Liver (tissue), 9 donors: ENCODE measurements around the gene TBX6. TPM values are rescaled to one million over a fixed set of nuclear protein-coding genes. Genes with fewer than 3 reads are reported as not detected.
A peak's percentile ranks its signal among the peaks of the same experiment; 100 is the strongest.

Source experiments
- DNase-seq: peaks from one replicate; pipeline ENCODE4 v3.0.0-alpha.2; 2017; ENCODE audit warnings: low spot score
- H3K27ac ChIP-seq, 2 donors: one replicate each; pipeline ENCODE4 v1.7.0; 2013; ENCODE audit warnings: inconsistent platforms in 2 of 2, low read length in 2 of 2, control low read depth in 1 of 2, low read depth in 1 of 2, mild to moderate bottlenecking in 1 of 2
- H3K27me3 ChIP-seq, 4 donors: one replicate each; pipeline versions ENCODE4 v1.6.1 to v1.7.0; 2013; ENCODE audit warnings: low read length in 3 of 4, inconsistent platforms in 1 of 4, mild to moderate bottlenecking in 1 of 4, moderate library complexity in 1 of 4; ENCODE audit not compliant: control insufficient read depth in 4 of 4, insufficient read depth in 4 of 4
- H3K36me3 ChIP-seq, 4 donors: one replicate each; pipeline versions ENCODE4 v1.6.1 to v1.7.0; 2013; ENCODE audit warnings: low read length in 3 of 4, mild to moderate bottlenecking in 3 of 4, low read depth in 1 of 4, moderate library complexity in 1 of 4; ENCODE audit not compliant: control insufficient read depth in 4 of 4, insufficient read depth in 3 of 4
- H3K4me1 ChIP-seq, 4 donors: one replicate each; pipeline versions ENCODE4 v1.6.1 to v1.7.0; 2013; ENCODE audit warnings: low read length in 3 of 4, mild to moderate bottlenecking in 3 of 4, moderate library complexity in 1 of 4; ENCODE audit not compliant: control insufficient read depth in 4 of 4, insufficient read depth in 4 of 4
- H3K4me3 ChIP-seq, 3 donors: one replicate each; pipeline versions ENCODE4 v1.6.1 to v1.7.0; 2013; ENCODE audit warnings: low read length in 3 of 3, control low read depth in 1 of 3, low read depth in 1 of 3, mild to moderate bottlenecking in 1 of 3
- H3K9ac ChIP-seq, 2 donors: one replicate each; pipeline ENCODE4 v1.7.0; 2013; ENCODE audit warnings: low read length in 2 of 2, mild to moderate bottlenecking in 2 of 2, moderate library complexity in 2 of 2, control low read depth in 1 of 2, low read depth in 1 of 2
- H3K9me3 ChIP-seq, 4 donors: one replicate each; pipeline versions ENCODE4 v1.6.1 to v1.7.0; 2013; ENCODE audit warnings: low read length in 3 of 4; ENCODE audit not compliant: control insufficient read depth in 4 of 4
- EGR1 ChIP-seq, 2 donors: IDR thresholded peaks; 2 replicates each; pipeline ENCODE4 v1.6.1; 2016 to 2018; ENCODE audit warnings: antibody characterized with exemption in 2 of 2, low read depth in 2 of 2
- FOXA1 ChIP-seq: IDR thresholded peaks from 2 replicates; pipeline ENCODE4 v1.6.1; 2016; ENCODE audit warnings: antibody characterized with exemption
- FOXA2 ChIP-seq: IDR thresholded peaks from 2 replicates; pipeline ENCODE4 v1.6.1; 2016; ENCODE audit warnings: antibody characterized with exemption
- GABPA ChIP-seq, 2 donors: IDR thresholded peaks in 1 of 2; conservative IDR thresholded peaks in 1 of 2; 2 replicates each; pipeline ENCODE4 v1.6.1; 2016; ENCODE audit warnings: antibody characterized with exemption in 2 of 2, mild to moderate bottlenecking in 1 of 2, moderate library complexity in 1 of 2
- HNF4A ChIP-seq, 2 donors: conservative IDR thresholded peaks; 2 replicates each; pipeline ENCODE4 v1.6.1; 2016; ENCODE audit warnings: antibody characterized with exemption in 2 of 2, mild to moderate bottlenecking in 2 of 2
- HNF4G ChIP-seq: IDR thresholded peaks from 2 replicates; pipeline ENCODE4 v1.6.1; 2016; ENCODE audit warnings: antibody characterized with exemption
- JUND ChIP-seq, 2 donors: IDR thresholded peaks; 2 replicates each; pipeline ENCODE4 v1.6.1; 2016; ENCODE audit warnings: antibody characterized with exemption in 2 of 2
- NR2F2 ChIP-seq: IDR thresholded peaks from 2 replicates; pipeline ENCODE4 v1.6.1; 2016; ENCODE audit warnings: antibody characterized with exemption
- RAD21 ChIP-seq, 2 donors: IDR thresholded peaks; 2 replicates each; pipeline ENCODE4 v1.6.1; 2016; ENCODE audit warnings: antibody characterized with exemption in 2 of 2, mild to moderate bottlenecking in 2 of 2
- REST ChIP-seq: IDR thresholded peaks from 2 replicates; pipeline ENCODE4 v1.6.1; 2016; ENCODE audit warnings: antibody characterized with exemption, mild to moderate bottlenecking
- RXRA ChIP-seq, 2 donors: IDR thresholded peaks; 2 replicates each; pipeline ENCODE4 v1.6.1; 2017 to 2018; ENCODE audit warnings: antibody characterized with exemption in 2 of 2, mild to moderate bottlenecking in 1 of 2
- SP1 ChIP-seq: IDR thresholded peaks from 2 replicates; pipeline ENCODE4 v1.6.1; 2018; ENCODE audit warnings: antibody characterized with exemption, mild to moderate bottlenecking
- TAF1 ChIP-seq: conservative IDR thresholded peaks from 2 replicates; pipeline ENCODE4 v1.6.1; 2016; ENCODE audit warnings: antibody characterized with exemption, mild to moderate bottlenecking
- YY1 ChIP-seq: IDR thresholded peaks from 2 replicates; pipeline ENCODE4 v1.6.1; 2016; ENCODE audit warnings: antibody characterized with exemption, mild to moderate bottlenecking
- WGBS: extraction: QIAGEN DNeasy Blood & Tissue Kit; methylation state at CpG from one replicate; pipeline ENCODE4 v1.1.7; 2013; 5-methylcytosine and 5-hydroxymethylcytosine counted together
- polyA plus RNA-seq, 2 donors: library from polyadenylated mRNA; stranded (reverse) in 1 of 2; unstranded in 1 of 2; fragments of 200-250 nt in 1 of 2; fragments of >200 nt in 1 of 2; fragmentation: Nextera tagmentation in 1 of 2; extraction: Ambion mirVana in 1 of 2; gene quantifications; one replicate each; pipeline versions ENCODE4 v1.2.1 to v1.2.3, GENCODE V29; 2013 to 2015
- total RNA-seq, 2 donors: library from RNA; depleted of rRNA; stranded (reverse); fragments of >200 nt; gene quantifications; one replicate each; pipeline ENCODE4 v1.2.3, GENCODE V29; 2014
- TF ChIP-seq, protein P1 (sequence below): fragments of 150-350 bp; IDR thresholded peaks from 2 replicates; pipeline ENCODE4 v1.5.1; 2017; ENCODE audit warnings: improper control_type of control experiment, low read depth, low read length; ENCODE audit not compliant: missing input control
- TF ChIP-seq, protein P2 (sequence below): IDR thresholded peaks from 2 replicates; pipeline ENCODE4 v1.6.1; 2016; ENCODE audit warnings: antibody characterized with exemption
- TF ChIP-seq, protein P3 (sequence below): IDR thresholded peaks from 2 replicates; pipeline ENCODE4 v1.6.1; 2016; ENCODE audit warnings: antibody characterized with exemption
- donor health status: healthy.
- donor health status: healthy.
- donor health status: healthy.
- donor health status: healthy.
- donor health status: healthy.

The TBX6 gene
- total and polyA plus RNA-seq, 4 donors = 0.09 to 0.26 (median 0.18) TPM

- TF ChIP-seq HNF4G (no peak), FOXA2 (no peak), RXRA (IDR thresholded peaks at IDR 0.05) (peak in 1 of 2 donors; percentile 10), NR2F2 (no peak), GABPA (IDR thresholded peaks at IDR 0.05 in 1 of 2, conservative IDR thresholded peaks at IDR 0.05 in 1 of 2) (no peak), RAD21 (IDR thresholded peaks at IDR 0.05) (peak; percentile 59 to 69), JUND (IDR thresholded peaks at IDR 0.05) (no peak), FOXA1 (no peak), EGR1 (IDR thresholded peaks at IDR 0.05; ENCODE audit: low read depth in 2 of 2) (no peak)
- TF ChIP-seq, protein P1, sequence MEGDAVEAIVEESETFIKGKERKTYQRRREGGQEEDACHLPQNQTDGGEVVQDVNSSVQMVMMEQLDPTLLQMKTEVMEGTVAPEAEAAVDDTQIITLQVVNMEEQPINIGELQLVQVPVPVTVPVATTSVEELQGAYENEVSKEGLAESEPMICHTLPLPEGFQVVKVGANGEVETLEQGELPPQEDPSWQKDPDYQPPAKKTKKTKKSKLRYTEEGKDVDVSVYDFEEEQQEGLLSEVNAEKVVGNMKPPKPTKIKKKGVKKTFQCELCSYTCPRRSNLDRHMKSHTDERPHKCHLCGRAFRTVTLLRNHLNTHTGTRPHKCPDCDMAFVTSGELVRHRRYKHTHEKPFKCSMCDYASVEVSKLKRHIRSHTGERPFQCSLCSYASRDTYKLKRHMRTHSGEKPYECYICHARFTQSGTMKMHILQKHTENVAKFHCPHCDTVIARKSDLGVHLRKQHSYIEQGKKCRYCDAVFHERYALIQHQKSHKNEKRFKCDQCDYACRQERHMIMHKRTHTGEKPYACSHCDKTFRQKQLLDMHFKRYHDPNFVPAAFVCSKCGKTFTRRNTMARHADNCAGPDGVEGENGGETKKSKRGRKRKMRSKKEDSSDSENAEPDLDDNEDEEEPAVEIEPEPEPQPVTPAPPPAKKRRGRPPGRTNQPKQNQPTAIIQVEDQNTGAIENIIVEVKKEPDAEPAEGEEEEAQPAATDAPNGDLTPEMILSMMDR = peak; percentile 30
Observed at GRCh38 chr16:30063893-30064728, 27.6 kb downstream of the TBX6 start (continued).

DNA sequence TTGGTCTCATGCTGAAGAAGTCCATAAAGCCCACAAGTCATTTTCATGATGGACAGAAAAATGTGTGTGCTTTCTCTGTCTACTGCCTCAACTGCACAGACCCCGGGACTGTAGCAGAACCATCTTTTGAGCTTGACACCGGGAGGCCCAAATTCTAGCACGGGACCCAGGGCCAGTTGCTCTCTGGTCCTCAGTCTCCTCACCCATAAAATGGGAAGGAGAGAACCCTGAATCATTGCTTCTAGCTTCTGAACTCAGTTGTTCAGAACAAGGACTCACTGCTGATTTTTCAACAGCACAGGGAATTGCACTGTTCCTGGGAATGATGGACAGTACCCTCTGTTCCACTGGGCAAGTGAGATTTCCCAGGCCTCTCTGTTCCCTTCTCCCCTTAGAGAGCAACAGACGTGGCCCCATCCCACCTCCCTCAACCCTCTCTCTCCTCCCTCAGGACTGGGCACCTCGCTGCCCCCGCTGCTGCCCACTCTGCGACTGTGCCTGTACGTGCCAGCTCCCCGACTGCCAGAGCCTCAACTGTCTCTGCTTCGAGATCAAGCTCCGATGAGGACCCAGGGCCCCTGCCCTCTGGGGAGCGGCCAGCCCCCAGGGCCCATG, 28.3 kb downstream of the TBX6 start:
- DNase-seq = no peak
- Histone ChIP-seq H3K9me3 (no peaks in the 10 kb centered on the region), H3K9ac (peak overlapping the region in 1 of 2 donors; percentile 98), H3K27ac (peak overlapping the region; percentile 99 to 100), H3K4me3 (peak overlapping the region in 1 of 3 donors; percentile 74), H3K4me1 (peaks cover 0 to 20% (median 13%) of the 10 kb centered on the region in 4 donors), H3K36me3 (peaks cover under 1 to 8% (median 7%) of the 10 kb centered on the region in 4 donors), H3K27me3 (no peaks in the 10 kb centered on the region)
- no peak for TF ChIP-seq RXRA (IDR thresholded peaks at IDR 0.05)
- TF ChIP-seq YY1 = no peak
- no peak for TF ChIP-seq TAF1
- TF ChIP-seq, protein P2, sequence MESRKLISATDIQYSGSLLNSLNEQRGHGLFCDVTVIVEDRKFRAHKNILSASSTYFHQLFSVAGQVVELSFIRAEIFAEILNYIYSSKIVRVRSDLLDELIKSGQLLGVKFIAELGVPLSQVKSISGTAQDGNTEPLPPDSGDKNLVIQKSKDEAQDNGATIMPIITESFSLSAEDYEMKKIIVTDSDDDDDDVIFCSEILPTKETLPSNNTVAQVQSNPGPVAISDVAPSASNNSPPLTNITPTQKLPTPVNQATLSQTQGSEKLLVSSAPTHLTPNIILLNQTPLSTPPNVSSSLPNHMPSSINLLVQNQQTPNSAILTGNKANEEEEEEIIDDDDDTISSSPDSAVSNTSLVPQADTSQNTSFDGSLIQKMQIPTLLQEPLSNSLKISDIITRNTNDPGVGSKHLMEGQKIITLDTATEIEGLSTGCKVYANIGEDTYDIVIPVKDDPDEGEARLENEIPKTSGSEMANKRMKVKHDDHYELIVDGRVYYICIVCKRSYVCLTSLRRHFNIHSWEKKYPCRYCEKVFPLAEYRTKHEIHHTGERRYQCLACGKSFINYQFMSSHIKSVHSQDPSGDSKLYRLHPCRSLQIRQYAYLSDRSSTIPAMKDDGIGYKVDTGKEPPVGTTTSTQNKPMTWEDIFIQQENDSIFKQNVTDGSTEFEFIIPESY = no peak
- no peak for TF ChIP-seq REST
- TF ChIP-seq FOXA1 = no peak
- TF ChIP-seq, protein P1 = no peak
- no peak for TF ChIP-seq SP1
- TF ChIP-seq JUND (IDR thresholded peaks at IDR 0.05) = no peak
- no peak for TF ChIP-seq NR2F2
- no peak for TF ChIP-seq HNF4G
- TF ChIP-seq, protein P3, sequence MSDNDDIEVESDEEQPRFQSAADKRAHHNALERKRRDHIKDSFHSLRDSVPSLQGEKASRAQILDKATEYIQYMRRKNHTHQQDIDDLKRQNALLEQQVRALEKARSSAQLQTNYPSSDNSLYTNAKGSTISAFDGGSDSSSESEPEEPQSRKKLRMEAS = no peak
- TF ChIP-seq EGR1 (IDR thresholded peaks at IDR 0.05; ENCODE audit: low read depth in 2 of 2) = no peak
- TF ChIP-seq HNF4A (conservative IDR thresholded peaks at IDR 0.05) = no peak
- WGBS = 68% methylated on average over 12 of the region's 12 CpGs
